Glutamatergic neuron (in vitro differentiated cells): ENCODE data around the gene SYNE3. TPM values are rescaled to one million over a fixed set of nuclear protein-coding genes. Genes with fewer than 3 reads are reported as not detected.

Source experiments
- DNase-seq: peaks from one replicate; pipeline ENCODE4 v3.0.0; 2022
- H3K27ac Mint-ChIP-seq: one replicate; pipeline ENCODE4 v1.8.0; 2020; ENCODE audit warnings: mild to moderate bottlenecking, mixed read lengths, inconsistent platforms; ENCODE audit not compliant: unreplicated experiment
- H3K27me3 Mint-ChIP-seq: one replicate; pipeline ENCODE4 v1.8.0; 2020; ENCODE audit warnings: mild to moderate bottlenecking, moderate library complexity, mixed read lengths, inconsistent platforms; ENCODE audit not compliant: unreplicated experiment
- H3K36me3 Mint-ChIP-seq: one replicate; pipeline ENCODE4 v1.8.0; 2020; ENCODE audit warnings: mild to moderate bottlenecking, mixed read lengths, inconsistent platforms; ENCODE audit not compliant: unreplicated experiment
- H3K4me1 Mint-ChIP-seq: one replicate; pipeline ENCODE4 v1.8.0; 2020; ENCODE audit warnings: mild to moderate bottlenecking, low read depth, mixed read lengths, inconsistent platforms; ENCODE audit not compliant: unreplicated experiment
- H3K4me3 Mint-ChIP-seq: one replicate; pipeline ENCODE4 v1.8.0; 2020; ENCODE audit warnings: mild to moderate bottlenecking, mixed read lengths, inconsistent platforms; ENCODE audit not compliant: unreplicated experiment
- H3K9me3 Mint-ChIP-seq: one replicate; pipeline ENCODE4 v1.8.0; 2020; ENCODE audit warnings: mild to moderate bottlenecking, moderate library complexity, mixed read lengths, inconsistent platforms; ENCODE audit not compliant: unreplicated experiment
- total RNA-seq: library from RNA; stranded (reverse); fragmentation: NEBNext Ultra II Directional; extraction: Animal tissue kit (Norgen Biotek cat#: 25700); gene quantifications from one replicate; pipeline ENCODE4 v1.2.1, GENCODE V29; 2021; ENCODE audit not compliant: unreplicated experiment
- TF ChIP-seq, protein P1 (sequence below): fragments of 200-600 bp; sonication (generic); IDR thresholded peaks from one replicate; pipeline ENCODE4 v1.5.0; 2021; ENCODE audit not compliant: partially characterized antibody, unreplicated experiment

Gene SYNE3
- total RNA-seq, 1 donor from 2014 or later, result 7.1 TPM

DNA sequence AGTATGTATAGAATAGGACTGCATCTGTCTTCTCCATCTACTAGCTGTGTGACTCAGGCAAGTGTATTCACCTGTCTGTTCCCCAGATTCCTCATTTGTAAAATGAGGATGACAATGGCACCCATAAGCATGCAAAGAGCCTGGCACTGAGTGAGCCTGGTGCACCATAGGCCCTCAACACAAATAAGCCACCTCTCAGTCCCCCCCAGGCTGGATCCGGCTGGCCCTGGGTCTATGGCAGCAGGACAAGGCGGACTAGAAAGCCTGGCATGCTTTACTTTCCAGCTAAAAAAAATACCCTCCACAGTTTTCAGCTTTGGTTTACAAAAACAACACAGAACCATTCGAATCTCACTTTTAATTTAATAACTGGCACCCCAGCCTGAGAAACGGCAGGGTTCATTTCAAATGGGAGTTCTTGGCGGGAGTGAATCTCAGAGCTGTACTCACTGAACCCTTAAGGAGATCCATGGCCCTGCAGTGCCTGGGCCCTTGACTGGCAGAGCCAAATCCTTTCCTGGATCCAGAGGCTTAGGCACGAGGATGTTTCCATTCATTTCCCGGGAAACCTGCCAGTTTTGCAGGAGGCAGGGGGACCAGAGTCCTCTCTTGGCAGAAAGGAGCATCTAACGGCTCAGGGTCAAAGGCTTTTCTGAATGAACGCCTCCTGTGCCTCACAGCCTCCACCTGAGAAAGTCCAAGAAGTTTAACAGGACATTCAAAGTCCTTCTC lies 17.7 kb downstream of the SYNE3 start:
- Mint-ChIP-seq H3K36me3 (no peaks in the 10 kb centered on the region), H3K27ac (no peak overlapping the region), H3K4me3 (no peak overlapping the region), H3K27me3 (peaks cover 3% of the 10 kb centered on the region), H3K4me1 (peaks cover 22% of the 10 kb centered on the region), H3K9me3 (no peaks in the 10 kb centered on the region)
- TF ChIP-seq, protein P1, sequence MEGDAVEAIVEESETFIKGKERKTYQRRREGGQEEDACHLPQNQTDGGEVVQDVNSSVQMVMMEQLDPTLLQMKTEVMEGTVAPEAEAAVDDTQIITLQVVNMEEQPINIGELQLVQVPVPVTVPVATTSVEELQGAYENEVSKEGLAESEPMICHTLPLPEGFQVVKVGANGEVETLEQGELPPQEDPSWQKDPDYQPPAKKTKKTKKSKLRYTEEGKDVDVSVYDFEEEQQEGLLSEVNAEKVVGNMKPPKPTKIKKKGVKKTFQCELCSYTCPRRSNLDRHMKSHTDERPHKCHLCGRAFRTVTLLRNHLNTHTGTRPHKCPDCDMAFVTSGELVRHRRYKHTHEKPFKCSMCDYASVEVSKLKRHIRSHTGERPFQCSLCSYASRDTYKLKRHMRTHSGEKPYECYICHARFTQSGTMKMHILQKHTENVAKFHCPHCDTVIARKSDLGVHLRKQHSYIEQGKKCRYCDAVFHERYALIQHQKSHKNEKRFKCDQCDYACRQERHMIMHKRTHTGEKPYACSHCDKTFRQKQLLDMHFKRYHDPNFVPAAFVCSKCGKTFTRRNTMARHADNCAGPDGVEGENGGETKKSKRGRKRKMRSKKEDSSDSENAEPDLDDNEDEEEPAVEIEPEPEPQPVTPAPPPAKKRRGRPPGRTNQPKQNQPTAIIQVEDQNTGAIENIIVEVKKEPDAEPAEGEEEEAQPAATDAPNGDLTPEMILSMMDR, result no peak
- DNase-seq, result no peak

DNA sequence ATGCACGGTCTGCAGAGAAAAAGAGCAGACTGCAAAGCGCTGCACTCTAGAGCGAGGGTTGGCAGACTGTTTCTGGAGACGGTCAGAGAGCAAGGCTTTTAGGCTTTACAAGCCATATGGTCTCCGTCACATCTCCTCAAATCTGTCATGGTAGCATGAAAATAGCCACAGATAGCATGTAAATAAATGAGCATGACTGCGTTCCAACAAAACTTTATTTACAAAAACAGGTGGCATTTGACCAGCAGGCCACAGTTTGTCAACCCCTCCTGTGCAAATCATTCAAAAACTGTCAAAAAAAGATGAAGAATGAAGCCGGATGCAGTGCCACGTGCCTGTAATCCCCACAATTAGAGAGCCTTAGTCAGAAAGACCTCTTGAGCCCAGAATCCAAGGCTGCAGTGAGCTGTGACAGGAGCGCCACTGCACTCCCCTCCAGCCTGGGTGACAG lies 18.9 kb downstream of the SYNE3 start:
- H3K36me3 Mint-ChIP-seq, result no peaks in the 10 kb centered on the region
- TF ChIP-seq, protein P1, result no peak
- H3K9me3 Mint-ChIP-seq, result no peaks in the 10 kb centered on the region
- H3K27ac Mint-ChIP-seq, result peak overlapping the region; percentile 63
- H3K27me3 Mint-ChIP-seq, result peaks cover 3% of the 10 kb centered on the region
- H3K4me3 Mint-ChIP-seq, result no peak overlapping the region
- no peak for DNase-seq
- peaks cover 19% of the 10 kb centered on the region for H3K4me1 Mint-ChIP-seq

DNA sequence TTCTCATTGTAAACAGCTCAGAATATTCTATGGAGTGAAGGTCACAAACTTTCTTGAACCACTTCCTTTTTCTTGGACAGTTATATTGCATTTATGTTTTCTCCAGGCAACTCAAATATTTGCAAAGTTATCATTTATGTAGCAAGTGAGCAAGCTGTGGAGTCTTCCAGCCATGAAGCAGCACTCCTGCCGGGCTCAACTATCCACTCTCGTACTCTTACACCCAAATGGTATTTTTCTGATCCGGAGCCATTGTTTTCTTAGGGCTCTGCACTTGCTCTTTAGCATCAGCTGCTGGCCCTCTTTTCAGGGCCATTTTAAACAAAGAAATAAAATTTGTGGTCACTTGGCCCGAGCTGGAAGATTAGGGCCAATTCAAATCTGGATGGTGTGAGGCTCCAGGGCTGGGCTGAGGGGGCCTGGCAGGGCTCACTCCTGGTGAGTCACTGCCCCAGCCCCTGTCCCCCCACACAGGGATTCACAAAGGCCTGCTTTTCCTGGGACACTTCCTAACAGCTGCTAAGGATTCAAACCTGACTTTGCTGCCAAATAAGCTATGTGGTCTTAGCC lies 19.7 kb downstream of the SYNE3 start:
- TF ChIP-seq, protein P1, result no peak
- peaks cover 3% of the 10 kb centered on the region for H3K27me3 Mint-ChIP-seq
- H3K9me3 Mint-ChIP-seq, result no peaks in the 10 kb centered on the region
- H3K36me3 Mint-ChIP-seq, result no peaks in the 10 kb centered on the region
- no peak overlapping the region for H3K4me3 Mint-ChIP-seq
- H3K27ac Mint-ChIP-seq, result peak overlapping the region; percentile 63
- no peak for DNase-seq
- peaks cover 18% of the 10 kb centered on the region for H3K4me1 Mint-ChIP-seq

DNA sequence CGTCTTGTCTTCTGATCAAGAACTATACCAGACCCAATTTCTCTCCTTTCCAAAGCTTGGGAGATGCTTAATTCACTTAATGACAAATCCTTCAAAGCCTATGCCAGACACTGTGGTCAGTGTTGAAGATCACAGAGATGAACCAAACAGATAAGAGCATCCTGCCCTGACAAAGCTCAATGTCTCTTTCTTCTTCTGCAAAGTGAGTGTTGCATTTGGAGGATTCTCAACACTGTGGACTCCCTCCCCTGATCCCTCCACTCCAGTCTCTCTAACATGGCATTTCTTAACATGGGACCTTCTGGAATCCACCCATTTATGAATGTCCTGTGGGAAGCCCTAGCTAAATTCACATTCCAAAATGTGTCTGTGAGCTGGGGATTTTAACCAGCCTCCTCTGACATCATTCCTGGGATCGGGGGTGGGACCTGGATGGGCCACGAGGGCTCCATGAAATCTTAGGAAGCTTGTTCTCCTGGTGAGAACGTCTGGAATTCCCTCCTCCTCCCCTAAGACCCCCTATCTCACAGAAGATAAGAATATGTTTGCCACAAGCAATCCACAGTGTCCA lies 20.3 kb downstream of the SYNE3 start:
- Mint-ChIP-seq H3K27ac (peak overlapping the region; percentile 62), H3K36me3 (peaks cover 2% of the 10 kb centered on the region), H3K27me3 (peaks cover 3% of the 10 kb centered on the region), H3K4me1 (peaks cover 18% of the 10 kb centered on the region), H3K9me3 (no peaks in the 10 kb centered on the region), H3K4me3 (no peak overlapping the region)
- DNase-seq, result no peak
- TF ChIP-seq, protein P1, result no peak

DNA sequence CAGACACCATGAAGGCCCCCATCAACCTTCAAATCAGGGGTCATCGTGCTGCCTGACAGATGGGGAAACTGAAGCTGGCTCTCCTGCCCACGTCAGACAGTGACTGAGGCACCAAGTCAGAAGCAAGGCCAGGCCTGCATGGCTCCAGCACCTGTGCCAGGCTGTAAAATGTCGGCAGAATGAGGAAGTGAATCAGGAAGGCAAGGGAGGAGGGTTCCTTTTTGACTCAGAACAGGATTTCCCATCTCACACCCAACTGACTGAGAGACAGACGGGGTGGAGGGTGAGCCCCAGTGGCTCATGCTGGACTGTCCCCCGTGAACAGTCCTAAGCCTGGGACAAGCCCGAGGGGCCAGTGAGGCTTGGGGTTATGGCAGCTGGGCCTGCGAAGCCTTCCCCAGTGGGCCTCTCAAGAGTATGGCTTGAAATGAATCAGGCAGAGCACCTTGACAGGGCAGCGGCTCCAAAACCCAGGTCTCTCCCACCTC lies 20.9 kb downstream of the SYNE3 start:
- DNase-seq, result no peak
- H3K9me3 Mint-ChIP-seq, result no peaks in the 10 kb centered on the region
- H3K4me1 Mint-ChIP-seq, result peaks cover 12% of the 10 kb centered on the region
- peaks cover 5% of the 10 kb centered on the region for H3K36me3 Mint-ChIP-seq
- H3K4me3 Mint-ChIP-seq, result no peak overlapping the region
- peaks cover 3% of the 10 kb centered on the region for H3K27me3 Mint-ChIP-seq
- no peak overlapping the region for H3K27ac Mint-ChIP-seq
- TF ChIP-seq, protein P1, result no peak
